PC-9 (cell line): ENCODE data around the gene FERMT1. TPM values are rescaled to one million over a fixed set of nuclear protein-coding genes. Genes with fewer than 3 reads are reported as not detected.

ENCODE experiments used
- BruUV-seq: library from RNA; stranded (reverse); fragments of 400-500 nt; replicated peaks from 2 replicates; lab custom pipeline; 2021; lab: Mats Ljungman, UMichigan
- CTCF ChIA-PET: fragments of 300-600 bp; sonication (Branson Sonifier 250); formaldehyde crosslinking; loops from one replicate; lab custom pipeline; 2022; ENCODE audit warnings: antibody characterized with exemption; lab: Charles Lee
- POLR2A ChIA-PET: fragments of 300-600 bp; sonication (Branson Sonifier 250); formaldehyde crosslinking; loops from one replicate; lab custom pipeline; 2022; ENCODE audit warnings: antibody characterized with exemption; ENCODE audit not compliant: unreplicated experiment; lab: Charles Lee
- DNase-seq, 2 experiments: peaks; one replicate each; pipeline versions ENCODE4 v3.0.0 to v3.0.0-alpha.2; 2015 to 2022; ENCODE audit warnings: mixed read lengths in 1 of 2
- H2AFZ ChIP-seq: fragments of 200-600 bp; sonication (generic); 2 replicates; pipeline ENCODE4 v1.8.1; 2017; ENCODE audit warnings: antibody characterized with exemption
- H3F3A ChIP-seq: fragments of 200-600 bp; sonication (generic); 2 replicates; pipeline ENCODE4 v1.8.1; 2017; ENCODE audit warnings: antibody characterized with exemption, mild to moderate bottlenecking, low read depth; ENCODE audit not compliant: insufficient read depth
- H3K27ac ChIP-seq: fragments of 200-600 bp; sonication (generic); 2 replicates; pipeline ENCODE4 v1.6.1; 2016; ENCODE audit warnings: mixed run types
- H3K27me3 ChIP-seq: fragments of 200-600 bp; sonication (generic); 2 replicates; pipeline ENCODE4 v1.6.1; 2016; ENCODE audit warnings: low read depth, mixed run types; ENCODE audit not compliant: insufficient read depth
- H3K36me3 ChIP-seq: fragments of 200-600 bp; sonication (generic); 2 replicates; pipeline ENCODE4 v1.6.1; 2016; ENCODE audit warnings: low read depth, mixed run types
- H3K4me1 ChIP-seq: fragments of 200-600 bp; sonication (generic); replicated peaks from 2 replicates; pipeline ENCODE4 v1.6.1; 2016; ENCODE audit warnings: mixed run types; ENCODE audit not compliant: insufficient read depth
- H3K4me2 ChIP-seq: fragments of 200-600 bp; sonication (generic); 2 replicates; pipeline ENCODE4 v1.6.1; 2017; ENCODE audit warnings: mixed run types
- H3K4me3 ChIP-seq: fragments of 200-600 bp; sonication (generic); 2 replicates; pipeline ENCODE4 v1.6.1; 2016; ENCODE audit warnings: mixed run types
- H3K79me2 ChIP-seq: fragments of 200-600 bp; sonication (generic); 2 replicates; pipeline ENCODE4 v1.6.1; 2017; ENCODE audit warnings: low read depth, mixed run types
- H3K9me2 ChIP-seq: fragments of 200-600 bp; sonication (generic); 2 replicates; pipeline ENCODE4 v1.8.1; 2017; ENCODE audit warnings: mild to moderate bottlenecking; ENCODE audit not compliant: insufficient read depth
- H3K9me3 ChIP-seq: fragments of 200-600 bp; sonication (generic); 2 replicates; pipeline ENCODE4 v1.8.1; 2016; ENCODE audit warnings: low read depth; ENCODE audit not compliant: insufficient read depth
- H4K20me1 ChIP-seq: fragments of 200-600 bp; sonication (generic); 2 replicates; pipeline ENCODE4 v1.8.1; 2017; ENCODE audit not compliant: insufficient read depth
- CTCF ChIP-seq: fragments of 200-600 bp; sonication (generic); conservative IDR thresholded peaks from 2 replicates; pipeline ENCODE4 v1.6.1; 2017; ENCODE audit warnings: mixed run types, antibody characterized with exemption, mild to moderate bottlenecking, moderate library complexity
- EZH2 ChIP-seq: fragments of 200-600 bp; sonication (generic); IDR thresholded peaks from 2 replicates; pipeline ENCODE4 v1.8.0; 2017; ENCODE audit warnings: antibody characterized with exemption, low read depth
- intact Hi-C: fragments of 100-400 bp; cut with micrococcal nuclease; formaldehyde crosslinking; loops from one replicate; pipeline ENCODE4 v1.10.0; 2022; ENCODE audit not compliant: unreplicated experiment
- total RNA-seq: library from RNA; stranded (reverse); gene quantifications from 2 replicates; pipeline ENCODE4 v1.2.3, GENCODE V29; 2021

The FERMT1 gene
- total RNA-seq, 1 experiment from 2014 or later, result 20.6 TPM

GRCh38 chr20:6074145-6074561 lies 48.7 kb downstream of the FERMT1 start:
- DNase-seq, result no peak
- Histone ChIP-seq H3K4me2 (no peak overlapping the region), H3K27ac (no peak overlapping the region), H3K79me2 (no peaks in the 10 kb centered on the region), H3K27me3 (no peaks in the 10 kb centered on the region), H3K4me1 (no peaks in the 10 kb centered on the region), H3K9me2 (no peaks in the 10 kb centered on the region), H2AFZ (no peak overlapping the region), H3K9me3 (no peaks in the 10 kb centered on the region), H3K36me3 (0 out of 2 replicates have a peak, but pooled peaks cover 20% of the 10 kb centered on the region), H3F3A (no peaks in the 10 kb centered on the region; the same call in 1 of the 2 replicates), H3K4me3 (no peak overlapping the region), H4K20me1 (peaks cover 8% of the 10 kb centered on the region; the same call in 1 of the 2 replicates)
- BruUV-seq, result no TSS peak
- CTCF ChIA-PET, result interaction anchor here (0.6 to 0.7 kb wide), 2 partner anchors 48 to 93 kb away, joined by 3 to 6 read pairs; partner anchors contain the start of gene FERMT1
- intact Hi-C loops, result loop anchor here (1.0 kb wide), 1 partner anchor 66 kb away; no protein-coding TSS in a partner anchor
- POLR2A ChIA-PET, result no interaction called here
- TF ChIP-seq EZH2 (no peak), CTCF (peak; percentile 65)

- no peaks in the 10 kb centered on the region for H3K4me1 ChIP-seq
- no peaks in the 10 kb centered on the region for H3K9me3 ChIP-seq
- H3F3A ChIP-seq, result no peaks in the 10 kb centered on the region; the same call in 1 of the 2 replicates
- intact Hi-C loops, result no loop called here
- CTCF ChIA-PET, result no interaction called here
- H3K36me3 ChIP-seq, result 0 out of 2 replicates have a peak, but pooled peaks cover 8% of the 10 kb centered on the region
- no peak overlapping the region for H2AFZ ChIP-seq
- POLR2A ChIA-PET, result no interaction called here
- H3K9me2 ChIP-seq, result no peaks in the 10 kb centered on the region
- no peak for DNase-seq
- no peak overlapping the region for H3K27ac ChIP-seq
- no peaks in the 10 kb centered on the region for H3K27me3 ChIP-seq
- H3K79me2 ChIP-seq, result no peaks in the 10 kb centered on the region
- TF ChIP-seq EZH2 (no peak), CTCF (no peak)
- H3K4me3 ChIP-seq, result no peak overlapping the region
- no peak overlapping the region for H3K4me2 ChIP-seq
- H4K20me1 ChIP-seq, result no peaks in the 10 kb centered on the region
- no TSS peak for BruUV-seq
Observed at GRCh38 chr20:6070829-6071695, 51.8 kb downstream of the FERMT1 start.

GRCh38 chr20:6069669-6070068 lies 53.2 kb downstream of the FERMT1 start:
- ChIA-PET POLR2A (no interaction called here), CTCF (no interaction called here)
- H3F3A ChIP-seq, result no peaks in the 10 kb centered on the region; the same call in 1 of the 2 replicates

More at GRCh38 chr20:6069669-6070068, 53.2 kb downstream of the FERMT1 start:
- Histone ChIP-seq H2AFZ (no peak overlapping the region), H3K27me3 (no peaks in the 10 kb centered on the region), H3K9me2 (peaks cover 3% of the 10 kb centered on the region; the same call in 1 of the 2 replicates), H3K79me2 (no peaks in the 10 kb centered on the region), H3K4me3 (no peak overlapping the region), H3K4me1 (no peaks in the 10 kb centered on the region), H4K20me1 (no peaks in the 10 kb centered on the region), H3K27ac (no peak overlapping the region), H3K9me3 (no peaks in the 10 kb centered on the region), H3K4me2 (no peak overlapping the region), H3K36me3 (0 out of 2 replicates have a peak, but pooled peaks cover 4% of the 10 kb centered on the region)
- no TSS peak for BruUV-seq
- DNase-seq, result no peak
- no peak for TF ChIP-seq EZH2
- intact Hi-C loops, result no loop called here
